ENCODE results near the gene PAM. TPM values are rescaled to one million over a fixed set of nuclear protein-coding genes. Genes with fewer than 3 reads are reported as not detected.

PAM gene
- total and polyA plus RNA-seq, 2 of the 8 experiments (the other 6 are each of a cell fraction or from before 2014, with no cell fraction given) = 30.4 to 67.8 TPM

GRCh38 chr5:102713278-102713677 lies 41.8 kb upstream of the PAM start:
- Histone ChIP-seq H3K4me3 (ENCODE audit: extremely low read depth in 1 of 4, insufficient read depth in 2 of 4, low read depth in 3 of 4, low read length in 4 of 4) (no peak overlapping the region), H2BK120ac (replicated peaks; ENCODE audit: low read depth, low read length) (no peak overlapping the region), H3K79me1 (ENCODE audit: low read depth, low read length) (no peaks in the 10 kb centered on the region), H3K79me2 (ENCODE audit: control insufficient read depth in 1 of 2, insufficient read depth in 2 of 2, low read length in 2 of 2) (no peaks in the 10 kb centered on the region), H3K9me3 (ENCODE audit: insufficient read depth in 2 of 2, low read depth in 1 of 2, low read length in 1 of 2) (no peaks in the 10 kb centered on the region), H3K18ac (ENCODE audit: extremely low read depth, low read length) (no peak overlapping the region), H4K5ac (ENCODE audit: insufficient read length, low read depth, low read length) (no peak overlapping the region), H3K4ac (replicated peaks; ENCODE audit: insufficient read length, low read depth, low read length) (no peak overlapping the region), H3K14ac (ENCODE audit: insufficient read length) (no peak overlapping the region), H2BK5ac (ENCODE audit: low read depth, low read length) (no peak overlapping the region), H4K91ac (replicated peaks; ENCODE audit: insufficient read length, low read length) (no peak overlapping the region), H2BK15ac (ENCODE audit: low read length) (no peak overlapping the region), H2BK12ac (ENCODE audit: low read depth, low read length) (no peak overlapping the region), H3K36me3 (ENCODE audit: control insufficient read depth in 2 of 4, insufficient read depth in 4 of 4, low read length in 3 of 4) (no peaks in the 10 kb centered on the region), H2BK20ac (ENCODE audit: low read length) (no peak overlapping the region), H2AK5ac (ENCODE audit: low read depth, low read length) (no peak overlapping the region), H3K27me3 (replicated peaks in 1 of 4; ENCODE audit: control insufficient read depth in 3 of 4, extremely low read depth in 1 of 4, insufficient read depth in 3 of 4, low read length in 3 of 4) (no peaks in the 10 kb centered on the region), H3K23me2 (ENCODE audit: low read depth, low read length) (no peaks in the 10 kb centered on the region), H3K4me1 (replicated peaks in 1 of 4; ENCODE audit: control insufficient read depth in 3 of 4, insufficient read depth in 4 of 4, low read length in 3 of 4) (peaks cover 0 to 3% (median 0%) of the 10 kb centered on the region in 4 experiments; a peak in 1 of 7 replicates), H3K56ac (replicated peaks; ENCODE audit: insufficient read length, low read depth, low read length) (no peak overlapping the region), H3K23ac (ENCODE audit: insufficient read length) (no peak overlapping the region), H4K20me1 (replicated peaks in 1 of 2; ENCODE audit: control insufficient read depth in 1 of 2, insufficient read depth in 2 of 2, low read length in 2 of 2) (no peaks in the 10 kb centered on the region), H3K9ac (replicated peaks in 1 of 4; ENCODE audit: extremely low read depth in 1 of 4, low read depth in 3 of 4, low read length in 3 of 4) (no peak overlapping the region), H3K27ac (ENCODE audit: low read depth, low read length) (no peak overlapping the region), H2AFZ (ENCODE audit: low read length) (peak overlapping the region; percentile 52; the same call in 1 of the 2 replicates), H4K8ac (ENCODE audit: extremely low read depth, insufficient read depth, low read length) (no peak overlapping the region), H3K4me2 (ENCODE audit: insufficient read depth in 1 of 2, low read depth in 2 of 2, low read length in 2 of 2) (no peak overlapping the region)
- DNase-seq (ENCODE audit: low read depth in 1 of 2, low spot score in 2 of 2) (no peak), FAIRE-seq (no peak)
- CTCF ChIA-PET (ENCODE audit: partially characterized antibody) = no interaction called here
- POLR2A ChIA-PET (ENCODE audit: partially characterized antibody) = no interaction called here
- WGBS, 2 experiments (ENCODE audit: extremely low coverage in 1 of 2, insufficient coverage in 1 of 2, insufficient read length in 1 of 2, insufficient replicate concordance in 2 of 2, low coverage in 1 of 2, low lambda C conversion rate in 2 of 2, missing lambda C conversion rate in 1 of 2) = 92% methylated on average over 2 of the region's 2 CpGs; no CpG with 5 or more reads in 1 of the 2 experiments
- TF ChIP-seq POU5F1 (IDR thresholded peaks at IDR 0.05; ENCODE audit: low read depth, low read length) = no peak
- TF ChIP-seq FOSL1 (IDR thresholded peaks at IDR 0.05; ENCODE audit: insufficient read depth, low read depth, low read length) = no peak
- no peak for TF ChIP-seq NRF1 (IDR thresholded peaks at IDR 0.05; ENCODE audit: low read depth, low read length)
- no peak for TF ChIP-seq RNF2 (IDR thresholded peaks at IDR 0.05; ENCODE audit: borderline replicate concordance, low read depth, low read length, missing control alignments, poor library complexity, severe bottlenecking)
- no peak for TF ChIP-seq SIRT6 (IDR thresholded peaks at IDR 0.05; ENCODE audit: low read length)
- TF ChIP-seq CHD1 (IDR thresholded peaks at IDR 0.05; ENCODE audit: low read depth, low read length) = no peak
- TF ChIP-seq POLR2A (IDR thresholded peaks at IDR 0.05; ENCODE audit: control extremely low read depth in 1 of 2, low read depth in 2 of 2, low read length in 2 of 2) = no peak

Measured in H1 (cell line).